Smooth muscle cell (in vitro differentiated cells): Measurements from ENCODE around the gene GAREM1. TPM values are rescaled to one million over a fixed set of nuclear protein-coding genes. Genes with fewer than 3 reads are reported as not detected.

Experiments used
- DNase-seq: peaks from one replicate; lab custom pipeline; 2025; ENCODE audit not compliant: unreplicated experiment; lab: John Stamatoyannopoulos, UW
- H2AFZ ChIP-seq: fragments of 200-600 bp; sonication (generic); 2 replicates; pipeline ENCODE4 v1.6.0; 2016; ENCODE audit warnings: antibody characterized with exemption, low read depth, mild to moderate bottlenecking
- H3F3A ChIP-seq: fragments of 200-600 bp; sonication (generic); 2 replicates; pipeline ENCODE4 v1.6.0; 2017; ENCODE audit warnings: antibody characterized with exemption, low read depth
- H3K27ac ChIP-seq: fragments of 200-600 bp; sonication (generic); 2 replicates; pipeline ENCODE4 v1.5.1; 2016; ENCODE audit warnings: low read depth, mild to moderate bottlenecking
- H3K27me3 ChIP-seq: fragments of 200-600 bp; sonication (generic); 2 replicates; pipeline ENCODE4 v1.6.1; 2016; ENCODE audit warnings: low read depth, mild to moderate bottlenecking
- H3K36me3 ChIP-seq: fragments of 200-600 bp; sonication (generic); 2 replicates; pipeline ENCODE4 v1.5.1; 2016; ENCODE audit warnings: low read depth
- H3K4me1 ChIP-seq: fragments of 200-600 bp; sonication (generic); 2 replicates; pipeline ENCODE4 v1.5.1; 2016; ENCODE audit warnings: low read depth
- H3K4me2 ChIP-seq: fragments of 200-600 bp; sonication (generic); 2 replicates; pipeline ENCODE4 v1.6.0; 2016; ENCODE audit warnings: mild to moderate bottlenecking
- H3K4me3 ChIP-seq: fragments of 200-600 bp; sonication (generic); 2 replicates; pipeline ENCODE4 v1.5.1; 2016; ENCODE audit warnings: mild to moderate bottlenecking
- H3K79me2 ChIP-seq: fragments of 200-600 bp; sonication (generic); 2 replicates; pipeline ENCODE4 v1.6.0; 2016; ENCODE audit warnings: low read depth, mild to moderate bottlenecking
- H3K9ac ChIP-seq: fragments of 200-600 bp; sonication (generic); 2 replicates; pipeline ENCODE4 v1.6.0; 2016; ENCODE audit warnings: low read depth
- H3K9me3 ChIP-seq: fragments of 200-600 bp; sonication (generic); replicated peaks from 2 replicates; pipeline ENCODE4 v1.5.1; 2016; ENCODE audit warnings: low read depth
- H4K20me1 ChIP-seq: fragments of 200-600 bp; sonication (generic); 2 replicates; pipeline ENCODE4 v1.6.0; 2016; ENCODE audit warnings: low read depth
- WGBS: methylation state at CpG from one replicate; pipeline ENCODE4 v1.1.7; 2016; ENCODE audit warnings: low lambda C conversion rate; 5-methylcytosine and 5-hydroxymethylcytosine counted together
- polyA plus RNA-seq: library from polyadenylated mRNA; unstranded; fragments of >200 nt; fragmentation: Nextera tagmentation; extraction: Ambion mirVana; gene quantifications from 2 replicates; pipeline ENCODE4 v1.2.1, GENCODE V29; 2016
- small RNA-seq: library from RNA; depleted of rRNA; stranded (forward); fragments of <200 nt; gene quantifications from one replicate; pipeline ENCODE3, GENCODE V24; 2014
- total RNA-seq: library from RNA; depleted of rRNA; stranded (reverse); fragments of >200 nt; gene quantifications from 2 replicates; pipeline ENCODE4 v1.2.3, GENCODE V29; 2014
- TF ChIP-seq, protein P1 (sequence below): fragments of 200-600 bp; sonication (generic); IDR thresholded peaks from 2 replicates; pipeline ENCODE4 v1.5.1; 2017; ENCODE audit warnings: borderline replicate concordance, mild to moderate bottlenecking, antibody characterized with exemption; ENCODE audit not compliant: insufficient read depth, poor library complexity, severe bottlenecking

The GAREM1 gene
- total and polyA plus RNA-seq, 2 experiments from 2014 or later = 0.33 to 13.4 TPM

DNA sequence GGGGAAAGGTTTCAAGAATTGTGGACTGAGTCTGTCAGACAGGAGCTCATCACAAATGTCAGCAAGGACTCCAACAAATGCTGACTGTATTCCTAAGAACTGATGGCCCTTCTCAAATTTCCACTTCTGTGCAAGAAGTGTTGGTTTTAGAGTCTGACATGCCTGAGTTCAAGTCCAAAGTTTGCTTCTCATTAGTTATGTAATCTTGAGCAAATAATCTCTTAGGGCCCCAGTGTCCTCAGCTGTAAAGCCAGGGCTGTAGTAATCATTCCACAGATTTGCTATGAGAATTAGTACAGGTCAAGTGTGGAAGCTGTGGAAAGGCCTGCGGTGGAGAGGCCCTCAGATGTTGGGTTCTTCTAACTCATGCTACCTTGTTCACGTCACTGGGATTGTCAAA, 257.0 kb downstream of the GAREM1 start:
- TF ChIP-seq, protein P1, sequence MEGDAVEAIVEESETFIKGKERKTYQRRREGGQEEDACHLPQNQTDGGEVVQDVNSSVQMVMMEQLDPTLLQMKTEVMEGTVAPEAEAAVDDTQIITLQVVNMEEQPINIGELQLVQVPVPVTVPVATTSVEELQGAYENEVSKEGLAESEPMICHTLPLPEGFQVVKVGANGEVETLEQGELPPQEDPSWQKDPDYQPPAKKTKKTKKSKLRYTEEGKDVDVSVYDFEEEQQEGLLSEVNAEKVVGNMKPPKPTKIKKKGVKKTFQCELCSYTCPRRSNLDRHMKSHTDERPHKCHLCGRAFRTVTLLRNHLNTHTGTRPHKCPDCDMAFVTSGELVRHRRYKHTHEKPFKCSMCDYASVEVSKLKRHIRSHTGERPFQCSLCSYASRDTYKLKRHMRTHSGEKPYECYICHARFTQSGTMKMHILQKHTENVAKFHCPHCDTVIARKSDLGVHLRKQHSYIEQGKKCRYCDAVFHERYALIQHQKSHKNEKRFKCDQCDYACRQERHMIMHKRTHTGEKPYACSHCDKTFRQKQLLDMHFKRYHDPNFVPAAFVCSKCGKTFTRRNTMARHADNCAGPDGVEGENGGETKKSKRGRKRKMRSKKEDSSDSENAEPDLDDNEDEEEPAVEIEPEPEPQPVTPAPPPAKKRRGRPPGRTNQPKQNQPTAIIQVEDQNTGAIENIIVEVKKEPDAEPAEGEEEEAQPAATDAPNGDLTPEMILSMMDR = no peak
- H3K27me3 ChIP-seq = peaks cover 6% of the 10 kb centered on the region
- H3K27ac ChIP-seq = no peak overlapping the region
- H4K20me1 ChIP-seq = no peaks in the 10 kb centered on the region
- no peaks in the 10 kb centered on the region for H3F3A ChIP-seq
- H3K36me3 ChIP-seq = no peaks in the 10 kb centered on the region
- H3K4me3 ChIP-seq = no peak overlapping the region
- no peaks in the 10 kb centered on the region for H3K79me2 ChIP-seq
- no peak overlapping the region for H3K4me2 ChIP-seq
- H2AFZ ChIP-seq = no peak overlapping the region
- DNase-seq = no peak
- 90% methylated on average over 2 of the region's 2 CpGs for WGBS
- H3K9me3 ChIP-seq = no peaks in the 10 kb centered on the region
- H3K4me1 ChIP-seq = no peaks in the 10 kb centered on the region
- no peak overlapping the region for H3K9ac ChIP-seq

Small RNAs within 50 kb of the gene (small RNA-seq; reads per million reads assigned to genes)
- gene RF00019 = not detected
